B cell (primary cell): Measurements from ENCODE around the gene CACNA2D3. TPM values are rescaled to one million over a fixed set of nuclear protein-coding genes. Genes with fewer than 3 reads are reported as not detected.

ENCODE experiments used
- ATAC-seq: fragments of 200-7000 bp; cut with Tn5 transposase; one replicate; pipeline ENCODE4 v1.10.0; 2021; ENCODE audit warnings: low read depth, mild to moderate bottlenecking, moderate number of reproducible peaks, moderate library complexity
- CTCF ChIA-PET: fragments of 350-600 bp; sonication (Branson Sonifier 250); formaldehyde crosslinking; loops from one replicate; lab custom pipeline; 2021; ENCODE audit warnings: antibody characterized with exemption, inconsistent platforms; lab: Charles Lee
- POLR2A ChIA-PET: fragments of 350-600 bp; sonication (Branson Sonifier 250); formaldehyde crosslinking; loops from one replicate; lab custom pipeline; 2021; ENCODE audit warnings: antibody characterized with exemption; lab: Charles Lee
- DNase-seq: peaks from one replicate; pipeline ENCODE4 v3.0.0; 2013
- H2AFZ ChIP-seq: 2 replicates; pipeline ENCODE4 v1.6.1; 2012; ENCODE audit warnings: mild to moderate bottlenecking, low read depth, low read length; ENCODE audit not compliant: insufficient read depth, poor library complexity, severe bottlenecking
- H3K27ac ChIP-seq, 2 donors: 1 replicate in 1 of 2; 2 replicates in 1 of 2; pipeline ENCODE4 v1.5.1; 2012 to 2013; ENCODE audit warnings: low read length in 2 of 2, mild to moderate bottlenecking in 2 of 2, moderate library complexity in 1 of 2
- H3K27me3 ChIP-seq, 4 experiments: fragments of 200-600 bp in 1 of 4; sonication (generic) in 1 of 4; replicated peaks in 1 of 4; 1 replicate in 2 of 4; 2 replicates in 2 of 4; pipeline versions ENCODE4 v1.6.1 to v1.7.0; 2013 to 2016; ENCODE audit warnings: low read length in 3 of 4, mild to moderate bottlenecking in 2 of 4, mixed read lengths in 1 of 4, moderate library complexity in 1 of 4; ENCODE audit not compliant: insufficient read depth in 4 of 4, control insufficient read depth in 3 of 4; ENCODE audit errors: control extremely low read depth in 1 of 4
- H3K36me3 ChIP-seq, 2 experiments: replicated peaks in 1 of 2; 1 replicate in 1 of 2; 2 replicates in 1 of 2; pipeline versions ENCODE4 v1.6.1 to v1.7.1; 2013; ENCODE audit warnings: low read length in 1 of 2; ENCODE audit not compliant: insufficient read depth in 2 of 2, control insufficient read depth in 1 of 2; ENCODE audit errors: control extremely low read depth in 1 of 2, extremely low read depth in 1 of 2
- H3K4me1 ChIP-seq, 2 donors: fragments of 200-600 bp in 1 of 2; sonication (generic) in 1 of 2; 1 replicate in 1 of 2; 2 replicates in 1 of 2; pipeline versions ENCODE4 v1.5.1 to v1.6.1; 2013 to 2017; ENCODE audit warnings: low read length in 2 of 2; ENCODE audit not compliant: control insufficient read depth in 2 of 2, insufficient read depth in 2 of 2
- H3K4me2 ChIP-seq: replicated peaks from 2 replicates; pipeline ENCODE3; 2012; ENCODE audit warnings: mild to moderate bottlenecking, low read depth, low read length; ENCODE audit not compliant: poor library complexity, severe bottlenecking
- H3K4me3 ChIP-seq, 5 experiments: fragments of 200-600 bp in 1 of 5; sonication (generic) in 1 of 5; 1 replicate in 3 of 5; 2 replicates in 2 of 5; pipeline versions ENCODE4 v1.5.1 to v1.7.0; 2011 to 2016; ENCODE audit warnings: low read length in 4 of 5, mild to moderate bottlenecking in 4 of 5, low read depth in 2 of 5, control low read depth in 1 of 5, moderate library complexity in 1 of 5; ENCODE audit not compliant: insufficient read depth in 1 of 5; ENCODE audit errors: control extremely low read depth in 1 of 5, extremely low read depth in 1 of 5
- H3K79me2 ChIP-seq: fragments of 200-600 bp; sonication (generic); one replicate; pipeline ENCODE4 v1.6.0; 2016; ENCODE audit warnings: low read length; ENCODE audit not compliant: control insufficient read depth, insufficient read depth
- H3K9ac ChIP-seq: fragments of 200-600 bp; sonication (generic); 2 replicates; pipeline ENCODE4 v1.6.1; 2017; ENCODE audit warnings: mild to moderate bottlenecking, low read length, moderate library complexity
- H3K9me3 ChIP-seq, 3 donors: one replicate each; pipeline versions ENCODE4 v1.6.1 to v1.7.1; 2013; ENCODE audit warnings: low read length in 2 of 3; ENCODE audit not compliant: control insufficient read depth in 2 of 3, insufficient read depth in 1 of 3; ENCODE audit errors: control extremely low read depth in 1 of 3
- H4K20me1 ChIP-seq: 2 replicates; pipeline ENCODE4 v1.6.0; 2012; ENCODE audit warnings: mild to moderate bottlenecking, low read length; ENCODE audit not compliant: insufficient read depth, control insufficient read depth, poor library complexity, severe bottlenecking
- H3K27ac Mint-ChIP-seq: one replicate; pipeline ENCODE4 v1.8.0; 2021; ENCODE audit warnings: mixed read lengths
- H3K27me3 Mint-ChIP-seq: one replicate; pipeline ENCODE4 v1.8.0; 2021; ENCODE audit warnings: mixed read lengths
- H3K4me1 Mint-ChIP-seq: one replicate; pipeline ENCODE4 v1.8.0; 2021; ENCODE audit warnings: mixed read lengths
- H3K4me3 Mint-ChIP-seq: one replicate; pipeline ENCODE4 v1.8.0; 2021; ENCODE audit warnings: mixed read lengths
- H3K9me3 Mint-ChIP-seq: one replicate; pipeline ENCODE4 v1.8.0; 2022; ENCODE audit warnings: mixed read lengths; ENCODE audit not compliant: insufficient read depth
- EZH2 ChIP-seq: IDR thresholded peaks from 2 replicates; pipeline ENCODE4 v1.6.1; 2012; ENCODE audit warnings: borderline replicate concordance, low read depth, mild to moderate bottlenecking, moderate library complexity, low read length; ENCODE audit not compliant: insufficient read depth, poor library complexity, severe bottlenecking
- WGBS: methylation state at CpG from one replicate; pipeline ENCODE4 v1.1.5; 2013; ENCODE audit warnings: missing lambda C conversion rate; ENCODE audit not compliant: insufficient coverage; 5-methylcytosine and 5-hydroxymethylcytosine counted together
- intact Hi-C: fragments of 100-400 bp; cut with micrococcal nuclease; formaldehyde crosslinking; loops from one replicate; pipeline ENCODE4 v1.10.0; 2022
- polyA plus RNA-seq: library from polyadenylated mRNA; depleted of rRNA; stranded (reverse); fragments of >200 nt; gene quantifications from 2 replicates; pipeline ENCODE4 v1.2.3, GENCODE V29; 2012
- total RNA-seq, 2 donors: library from RNA; stranded (reverse); fragments of 120-200 nt in 1 of 2; gene quantifications; 1 replicate in 1 of 2; 2 replicates in 1 of 2; pipeline versions ENCODE4 v1.2.3 to v1.2.4, GENCODE V29; 2013 to 2022
- TF ChIP-seq, protein P1 (sequence below): fragments of 200-600 bp; IDR thresholded peaks from one replicate; pipeline ENCODE4 v1.8.0; 2022; ENCODE audit warnings: antibody characterized with exemption, mild to moderate bottlenecking

Gene CACNA2D3
- total and polyA plus RNA-seq, 2 donors (not counting 1 experiment from before 2014, with no cell fraction given): not detected

DNA sequence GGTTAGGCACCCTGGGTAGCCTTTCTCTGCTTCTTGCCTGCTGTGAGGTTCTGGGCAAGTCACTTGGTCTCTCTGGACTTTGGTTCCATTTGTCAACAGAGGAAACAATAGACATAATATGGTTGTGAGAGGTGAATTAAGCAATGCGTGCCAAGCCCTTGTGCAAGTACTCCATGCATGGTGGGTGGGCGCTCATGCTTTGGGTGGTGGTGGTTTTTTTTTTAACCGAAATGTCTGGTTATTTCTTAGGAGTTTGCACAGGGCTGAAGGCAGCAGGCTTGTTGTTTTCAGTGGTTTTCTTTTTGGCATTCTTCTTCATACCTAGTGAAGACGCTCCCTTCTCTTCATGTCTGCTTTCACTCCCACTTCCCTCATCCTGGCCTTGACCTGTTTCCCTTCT is 889.7 kb downstream of the CACNA2D3 start:
- H4K20me1 ChIP-seq: no peaks in the 10 kb centered on the region
- Mint-ChIP-seq H3K27me3 (no peaks in the 10 kb centered on the region), H3K9me3 (no peaks in the 10 kb centered on the region), H3K27ac (no peak overlapping the region), H3K4me3 (no peak overlapping the region), H3K4me1 (no peaks in the 10 kb centered on the region)
- CTCF ChIA-PET: no interaction called here
- ATAC-seq (no peak), DNase-seq (no peak)
- POLR2A ChIA-PET: no interaction called here
- no peak overlapping the region for H3K9ac ChIP-seq
- 100% methylated on average over 2 of the region's 4 CpGs for WGBS
- no peak overlapping the region for H3K4me2 ChIP-seq
- no peaks in the 10 kb centered on the region for H3K36me3 ChIP-seq
- H3K27ac ChIP-seq: no peak overlapping the region
- no peaks in the 10 kb centered on the region for H3K4me1 ChIP-seq
- no peaks in the 10 kb centered on the region for H3K27me3 ChIP-seq
- H3K9me3 ChIP-seq: peaks cover 0 to 6% (median 0%) of the 10 kb centered on the region in 3 donors
- TF ChIP-seq EZH2: no peak
- TF ChIP-seq, protein P1, sequence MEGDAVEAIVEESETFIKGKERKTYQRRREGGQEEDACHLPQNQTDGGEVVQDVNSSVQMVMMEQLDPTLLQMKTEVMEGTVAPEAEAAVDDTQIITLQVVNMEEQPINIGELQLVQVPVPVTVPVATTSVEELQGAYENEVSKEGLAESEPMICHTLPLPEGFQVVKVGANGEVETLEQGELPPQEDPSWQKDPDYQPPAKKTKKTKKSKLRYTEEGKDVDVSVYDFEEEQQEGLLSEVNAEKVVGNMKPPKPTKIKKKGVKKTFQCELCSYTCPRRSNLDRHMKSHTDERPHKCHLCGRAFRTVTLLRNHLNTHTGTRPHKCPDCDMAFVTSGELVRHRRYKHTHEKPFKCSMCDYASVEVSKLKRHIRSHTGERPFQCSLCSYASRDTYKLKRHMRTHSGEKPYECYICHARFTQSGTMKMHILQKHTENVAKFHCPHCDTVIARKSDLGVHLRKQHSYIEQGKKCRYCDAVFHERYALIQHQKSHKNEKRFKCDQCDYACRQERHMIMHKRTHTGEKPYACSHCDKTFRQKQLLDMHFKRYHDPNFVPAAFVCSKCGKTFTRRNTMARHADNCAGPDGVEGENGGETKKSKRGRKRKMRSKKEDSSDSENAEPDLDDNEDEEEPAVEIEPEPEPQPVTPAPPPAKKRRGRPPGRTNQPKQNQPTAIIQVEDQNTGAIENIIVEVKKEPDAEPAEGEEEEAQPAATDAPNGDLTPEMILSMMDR: no peak
- no peak overlapping the region for H2AFZ ChIP-seq
- H3K4me3 ChIP-seq: no peak overlapping the region
- intact Hi-C loops: no loop called here
- H3K79me2 ChIP-seq: no peaks in the 10 kb centered on the region

DNA sequence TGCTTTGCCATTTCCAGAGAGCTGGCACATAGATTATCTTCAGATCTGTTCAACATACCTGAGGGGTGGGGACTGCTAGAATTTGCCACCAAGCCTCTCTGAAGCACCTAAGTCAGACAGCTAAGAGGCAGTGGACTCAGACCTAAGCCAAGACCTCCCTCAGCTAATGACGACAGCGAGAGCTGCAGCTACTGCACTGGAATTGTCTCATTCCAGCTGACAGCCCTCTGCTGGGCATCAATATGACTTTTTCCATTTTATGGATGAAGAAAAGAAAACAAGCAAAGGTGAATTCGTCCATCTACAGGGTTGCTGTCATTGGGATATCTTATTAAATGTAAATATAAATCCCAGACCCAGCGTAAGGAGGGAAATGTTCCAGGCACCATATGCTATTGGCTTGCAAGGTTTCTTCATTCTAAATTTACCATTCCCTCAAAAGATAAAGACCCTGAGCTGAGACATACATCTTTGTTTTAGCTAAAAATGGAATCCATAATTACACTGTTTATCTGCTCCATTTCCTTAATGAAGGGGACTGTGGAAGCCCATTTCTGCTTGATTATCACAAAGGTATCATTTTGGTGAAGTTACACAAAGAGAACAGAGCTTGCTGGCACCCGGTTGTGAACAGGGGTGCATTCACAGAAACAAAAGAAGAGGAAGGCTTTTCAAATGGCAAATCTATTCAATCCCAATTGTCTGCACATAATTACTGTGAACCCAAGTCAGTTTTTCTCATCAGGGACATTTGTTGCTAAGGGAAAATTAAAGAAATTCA is 891.0 kb downstream of the CACNA2D3 start:
- Histone ChIP-seq H3K27ac (no peak overlapping the region), H3K9ac (no peak overlapping the region), H3K9me3 (peaks cover 0 to 6% (median 0%) of the 10 kb centered on the region in 3 donors), H2AFZ (no peak overlapping the region), H4K20me1 (no peaks in the 10 kb centered on the region), H3K4me3 (no peak overlapping the region), H3K36me3 (no peaks in the 10 kb centered on the region), H3K4me1 (no peaks in the 10 kb centered on the region), H3K27me3 (no peaks in the 10 kb centered on the region), H3K4me2 (no peak overlapping the region), H3K79me2 (no peaks in the 10 kb centered on the region)
- H3K9me3 Mint-ChIP-seq: no peaks in the 10 kb centered on the region
- H3K4me1 Mint-ChIP-seq: no peaks in the 10 kb centered on the region
- CTCF ChIA-PET: no interaction called here
- no peak overlapping the region for H3K4me3 Mint-ChIP-seq
- DNase-seq (no peak), ATAC-seq (no peak)
- no peaks in the 10 kb centered on the region for H3K27me3 Mint-ChIP-seq
- 100% methylated on average over 2 of the region's 5 CpGs for WGBS
- H3K27ac Mint-ChIP-seq: no peak overlapping the region
- TF ChIP-seq EZH2: no peak
- TF ChIP-seq, protein P1: no peak
- intact Hi-C loops: no loop called here
- POLR2A ChIA-PET: no interaction called here
